Hindlimb muscle (tissue), 1 donor: ENCODE results near the gene ALDH3B1. TPM values are rescaled to one million over a fixed set of nuclear protein-coding genes. Genes with fewer than 3 reads are reported as not detected.

Experiments used
- DNase-seq: peaks from one replicate; pipeline ENCODE4 v3.0.0-alpha.2; 2013
- polyA plus RNA-seq: library from polyadenylated mRNA; unstranded; fragments of 120-200 nt; gene quantifications from one replicate; pipeline ENCODE4 v1.2.1, GENCODE V29; 2013; ENCODE audit not compliant: insufficient read length

ALDH3B1 gene
- polyA plus RNA-seq, 1 donor, result 17.0 TPM

GRCh38 chr11:68074584-68075352 lies 64.6 kb downstream of the ALDH3B1 start:
- DNase-seq, result no peak

GRCh38 chr11:68076371-68077042 lies 66.4 kb downstream of the ALDH3B1 start:
- no peak for DNase-seq

GRCh38 chr11:68077617-68078582 lies 67.8 kb downstream of the ALDH3B1 start:
- DNase-seq, result no peak

Other genes starting within 250 kb of the ALDH3B1 start
- gene UNC93B1, start 6.2 kb upstream of the ALDH3B1 start, polyA plus RNA-seq, result 8.1 TPM
- gene NDUFS8, start 20.4 kb downstream of the ALDH3B1 start, polyA plus RNA-seq, result 81.6 TPM
- 27.8 TPM for gene TCIRG1, start 28.7 kb downstream of the ALDH3B1 start, polyA plus RNA-seq
- 20.4 TPM for gene CHKA, start 111.1 kb downstream of the ALDH3B1 start, polyA plus RNA-seq
- gene KMT5B, start 203.0 kb downstream of the ALDH3B1 start, polyA plus RNA-seq, result 43.7 TPM